ENCODE data around the gene SLC2A11. TPM values are rescaled to one million over a fixed set of nuclear protein-coding genes. Genes with fewer than 3 reads are reported as not detected.

The SLC2A11 gene
- total and polyA plus RNA-seq, 10 of the 15 experiments (the other 5 are each of a cell fraction or from before 2014, with no cell fraction given) = 0.98 to 18.3 (median 8.6) TPM

- POLR2A ChIA-PET = interaction anchor here (1.7 kb wide), 1 partner anchor 14 kb away, joined by 4 read pairs; no protein-coding TSS in a partner anchor
These were observed 41.5 kb downstream of the SLC2A11 start for GRCh38 chr22:23899042-23899745.

More at GRCh38 chr22:23899042-23899745, 41.5 kb downstream of the SLC2A11 start:
- in situ Hi-C loops (cut with MboI) (no loop called here), intact Hi-C loops (cut with micrococcal nuclease; ENCODE audit: unreplicated experiment) (no loop called here)
- Histone ChIP-seq H3K4me3 (no peak overlapping the region), H3K9me3 (replicated peaks; ENCODE audit: control insufficient read depth, insufficient read depth, low read length) (no peaks in the 10 kb centered on the region), H3K27me3 (replicated peaks in 1 of 2; ENCODE audit: control insufficient read depth in 2 of 2, insufficient read depth in 2 of 2, low read length in 1 of 2) (no peaks in the 10 kb centered on the region), H3K4me2 (ENCODE audit: control insufficient read depth, insufficient read depth) (no peak overlapping the region), H3K79me2 (ENCODE audit: control insufficient read depth, insufficient read depth, low read length) (peaks cover 29% of the 10 kb centered on the region), H3K9ac (ENCODE audit: control insufficient read depth, insufficient read depth, low read length) (no peak overlapping the region), H2AFZ (ENCODE audit: control insufficient read depth, low read depth, low read length) (no peak overlapping the region), H3K27ac (ENCODE audit: control insufficient read depth, insufficient read depth) (no peak overlapping the region), H3K4me1 (ENCODE audit: control insufficient read depth, insufficient read depth, low read length) (peaks cover 5% of the 10 kb centered on the region), H3K36me3 (ENCODE audit: control insufficient read depth in 2 of 2, insufficient read depth in 2 of 2, low read length in 1 of 2) (peaks cover 12 to 23% of the 10 kb centered on the region in 2 experiments), H4K20me1 (ENCODE audit: control insufficient read depth, insufficient read depth) (no peaks in the 10 kb centered on the region)
- WGBS (ENCODE audit: insufficient coverage, insufficient replicate concordance, low lambda C conversion rate, missing lambda C conversion rate) = 96% methylated on average over 6 of the region's 6 CpGs
- no TSS peak for BruUV-seq (replicated peaks)
- TF ChIP-seq IRF3 (IDR thresholded peaks at IDR 0.05) = no peak
- no peak for TF ChIP-seq KDM1A (IDR thresholded peaks at IDR 0.05; ENCODE audit: borderline replicate concordance)
- TF ChIP-seq SUZ12 (IDR thresholded peaks at IDR 0.05; ENCODE audit: unreplicated experiment) = no peak
- no peak for TF ChIP-seq GABPA (IDR thresholded peaks at IDR 0.05; ENCODE audit: low read depth)
- TF ChIP-seq E4F1 (IDR thresholded peaks at IDR 0.05; ENCODE audit: borderline replicate concordance, partially characterized antibody) = no peak
- TF ChIP-seq ZNF622 (IDR thresholded peaks at IDR 0.05) = no peak
- no peak for TF ChIP-seq CHD2 (IDR thresholded peaks at IDR 0.05; ENCODE audit: borderline replicate concordance, low read depth, low read length)
- TF ChIP-seq MYC (IDR thresholded peaks at IDR 0.05; ENCODE audit: insufficient read depth, insufficient read length, insufficient replicate concordance, low read length, severe bottlenecking) = no peak
- TF ChIP-seq SIN3A (IDR thresholded peaks at IDR 0.05; ENCODE audit: low read depth, low read length) = no peak
- no peak for TF ChIP-seq E2F8 (IDR thresholded peaks at IDR 0.05; ENCODE audit: low read depth, partially characterized antibody)
- TF ChIP-seq POU2F2 (IDR thresholded peaks at IDR 0.05; ENCODE audit: borderline replicate concordance, low read depth, low read length) = no peak
- no peak for TF ChIP-seq SP1 (IDR thresholded peaks at IDR 0.05; ENCODE audit: low read depth, low read length)
- RAD21 ChIA-PET (ENCODE audit: unreplicated experiment) = no interaction called here
- no peak for DNase-seq (ENCODE audit: low read depth, low spot score)
- SMC1A ChIA-PET (ENCODE audit: uncharacterized antibody, unreplicated experiment) = interaction anchor here (0.7 kb wide), 1 partner anchor 165 kb away, joined by 4 read pairs; no protein-coding TSS in a partner anchor
- CTCF ChIA-PET = interaction anchor here (1.0 kb wide), 1 partner anchor 21 kb away, joined by 3 read pairs; no protein-coding TSS in a partner anchor
- no peak for ATAC-seq
- FAIRE-seq = no peak

Data from GM12878 (cell line).